Right lung (tissue), 10 donors: Measurements from ENCODE around the gene IFIH1. TPM values are rescaled to one million over a fixed set of nuclear protein-coding genes. Genes with fewer than 3 reads are reported as not detected.

ENCODE experiments used
- DNase-seq, 2 donors: peaks; one replicate each; pipeline ENCODE4 v3.0.0-alpha.2; 2013
- long read RNA-seq, 8 donors: transcript quantifications; one replicate each; lab custom pipeline, GENCODE V29; 2026
- polyA plus RNA-seq, 5 donors: library from polyadenylated mRNA; unstranded; fragments of 120-200 nt; gene quantifications; one replicate each; pipeline versions ENCODE4 v1.2.1 to v1.2.3, GENCODE V29; 2013; ENCODE audit warnings: inconsistent platforms in 1 of 5, low replicate concordance in 1 of 5; ENCODE audit not compliant: insufficient read length in 5 of 5, insufficient read depth in 1 of 5

Gene IFIH1
- 10 to 100 TPM in 4 of 5 donors, 1 to 10 TPM in 1; 9.2 to 14.2 (median 13.2) TPM for polyA plus RNA-seq
- long read RNA-seq, donor 1, partial matches to known transcripts, result 5 of 6 reads
- long read RNA-seq, donor 1, other reads (novel, unspliced or antisense), result 0 of 6 reads
- long read RNA-seq, donor 2, partial matches to known transcripts, result 0 of 2 reads
- long read RNA-seq, donor 2, other reads (novel, unspliced or antisense), result 0 of 2 reads
- long read RNA-seq, donor 3, partial matches to known transcripts, result 54 of 56 reads
- long read RNA-seq, donor 3, other reads (novel, unspliced or antisense), result 0 of 56 reads
- long read RNA-seq, donor 4, partial matches to known transcripts, result 0 of 1 reads
- long read RNA-seq, donor 4, other reads (novel, unspliced or antisense), result 0 of 1 reads
- long read RNA-seq, donor 5, partial matches to known transcripts, result 0 of 2 reads
- long read RNA-seq, donor 5, other reads (novel, unspliced or antisense), result 0 of 2 reads
- long read RNA-seq, donor 6, partial matches to known transcripts, result 0 of 2 reads
- long read RNA-seq, donor 6, other reads (novel, unspliced or antisense), result 0 of 2 reads
- long read RNA-seq, donor 7, partial matches to known transcripts, result 0 of 3 reads
- long read RNA-seq, donor 7, other reads (novel, unspliced or antisense), result 0 of 3 reads
- long read RNA-seq, donor 8, result 0 reads

GRCh38 chr2:162318328-162319180, at the start of gene IFIH1:
Gene IFIH1, minus strand, starts transcription at chr2:162318684. Its CDS starts 377 bp downstream, at chr2:162318307.
- peak; percentile 82 to 85 for DNase-seq

DNA sequence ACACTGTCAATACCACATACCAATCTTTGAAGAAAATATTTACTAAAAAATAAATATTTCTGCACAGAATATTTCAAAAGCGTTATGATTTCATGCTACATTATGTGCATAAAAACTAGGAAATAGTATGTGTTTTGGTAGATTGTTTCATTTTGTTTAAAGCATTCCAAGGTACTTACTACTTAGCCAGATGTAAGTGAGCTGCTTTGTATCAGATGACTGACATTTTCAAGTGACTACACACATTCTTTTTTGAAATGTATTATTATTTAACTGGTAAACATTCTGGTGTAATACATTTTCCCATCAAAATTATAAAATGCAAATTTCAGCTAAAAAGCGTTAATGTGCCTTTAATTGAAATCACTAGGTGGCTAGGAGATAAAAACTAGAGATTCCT, 46.9 kb upstream of the IFIH1 start:
- DNase-seq, result no peak

DNA sequence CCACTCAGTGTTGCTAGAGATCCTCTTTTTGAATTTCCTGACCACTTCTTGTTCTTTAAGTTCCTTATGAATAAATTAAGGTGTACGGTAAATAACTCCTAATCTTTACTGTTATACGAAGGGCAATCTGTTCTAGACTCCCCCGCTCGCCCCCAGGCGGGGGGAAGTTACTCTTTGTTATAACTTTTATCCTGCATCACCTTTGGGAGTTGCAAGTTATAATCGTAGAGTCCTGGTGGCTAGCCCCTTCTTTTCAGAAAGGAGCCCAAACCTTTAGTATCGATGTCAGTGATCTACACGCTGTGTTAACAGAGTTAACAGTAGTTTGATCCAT, 26.1 kb upstream of the IFIH1 start:
- DNase-seq, result no peak

DNA sequence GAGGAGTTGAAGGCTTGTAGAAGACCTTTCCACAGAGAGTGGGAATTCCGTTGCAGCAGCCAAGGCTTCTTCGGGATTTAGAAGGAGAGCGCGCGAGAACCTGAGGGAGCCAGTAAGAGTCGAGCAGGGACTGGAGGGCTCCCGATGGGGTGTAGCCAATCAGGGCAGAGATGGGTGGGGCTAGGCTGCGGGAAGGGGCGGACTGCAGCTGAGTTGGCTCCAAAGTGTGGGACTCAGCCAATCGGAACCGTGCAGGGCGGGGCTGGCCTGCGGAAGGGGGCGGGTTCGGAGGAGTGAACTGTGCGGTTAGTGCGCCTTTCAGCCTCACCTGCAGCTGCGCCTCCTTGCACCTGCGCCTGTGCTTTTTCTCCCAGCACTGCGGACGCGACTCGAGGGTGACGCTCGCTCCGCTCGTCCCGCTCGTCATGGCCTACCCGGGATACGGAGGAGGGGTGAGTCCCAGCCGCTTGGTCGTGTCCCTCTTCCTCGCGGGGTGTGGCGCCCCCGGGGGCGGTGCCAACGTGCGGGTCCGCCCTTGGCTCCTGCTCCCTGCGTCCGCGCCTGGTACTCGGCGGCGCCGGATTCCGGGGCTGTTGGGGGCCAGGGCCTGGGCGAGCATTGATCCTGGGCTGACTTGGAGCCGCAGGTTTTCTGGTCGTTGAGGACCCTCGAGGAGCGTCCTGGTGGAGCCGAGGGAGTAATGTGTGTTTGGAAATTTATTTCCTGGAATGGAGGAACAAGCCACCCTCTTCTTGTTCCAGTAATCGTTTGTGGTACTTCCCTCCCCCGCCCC, 25.5 kb upstream of the IFIH1 start, which contains the start of gene GCA:
Gene GCA (plus strand): TSS at position 309 of the 793 bp plus-strand sequence. CDS start 117 bp downstream, at position 426.
- peak; percentile 90 to 92 for DNase-seq

DNA sequence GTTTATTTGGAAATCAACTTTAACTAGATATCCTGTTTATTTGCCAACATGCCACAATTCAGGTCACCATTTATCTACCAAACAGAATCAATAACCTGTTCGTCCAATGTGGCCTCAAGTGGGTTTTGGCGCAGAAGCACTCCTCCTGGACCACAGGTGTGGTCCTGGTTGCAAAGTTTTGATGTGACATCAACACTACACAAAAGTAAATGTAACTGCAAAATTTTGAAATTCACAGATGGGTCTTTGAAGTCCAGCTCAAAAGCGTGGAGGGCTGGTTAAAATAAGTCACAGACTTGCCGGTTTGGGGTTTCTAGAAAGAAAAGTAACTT, 25.0 kb upstream of the IFIH1 start:
- DNase-seq, result no peak

GRCh38 chr2:162342841-162343240, 24.4 kb upstream of the IFIH1 start:
- DNase-seq, result no peak

DNA sequence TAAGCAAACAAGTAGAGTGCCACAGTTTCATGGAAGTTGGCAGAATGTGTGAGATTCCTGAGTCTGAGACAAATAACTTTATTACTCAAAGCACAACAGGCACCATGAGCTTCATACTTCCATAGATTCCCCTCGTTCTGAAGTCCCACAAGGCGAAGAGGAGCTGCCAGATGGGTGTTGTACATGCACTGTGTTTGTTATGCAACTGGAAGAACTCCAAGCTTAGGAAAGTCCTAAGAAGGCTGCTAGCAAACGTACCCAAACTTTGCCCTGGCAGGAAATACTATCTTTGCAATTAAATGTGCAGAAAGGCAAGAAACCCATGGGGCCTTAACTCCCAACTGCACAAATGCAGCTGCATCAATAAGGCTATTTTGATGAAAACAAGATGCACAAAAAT, 23.8 kb upstream of the IFIH1 start:
- no peak for DNase-seq

GRCh38 chr2:162340822-162341221, 22.3 kb upstream of the IFIH1 start:
- DNase-seq, result no peak

- no peak for DNase-seq
Measured at GRCh38 chr2:162337868-162338267, 19.4 kb upstream of the IFIH1 start.

DNA sequence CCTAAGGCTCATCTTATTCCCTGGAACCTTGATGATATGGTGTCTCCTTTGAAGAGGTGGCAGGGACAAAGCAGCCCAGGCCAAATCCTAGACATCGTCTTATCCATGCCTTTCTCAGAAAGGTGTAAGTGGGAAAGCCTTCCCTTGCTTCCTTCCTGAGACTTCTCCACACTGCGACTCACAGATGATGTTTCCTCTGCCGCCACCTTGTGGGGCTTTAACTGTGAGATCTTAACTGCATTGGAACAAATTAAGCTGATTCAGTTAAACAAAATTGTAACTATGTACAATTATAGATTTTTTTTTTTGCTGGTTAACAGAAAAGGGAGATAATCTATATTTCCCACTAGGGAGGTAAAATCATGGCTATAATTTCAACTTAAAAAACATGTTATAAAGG, 15.5 kb upstream of the IFIH1 start:
- DNase-seq, result no peak

DNA sequence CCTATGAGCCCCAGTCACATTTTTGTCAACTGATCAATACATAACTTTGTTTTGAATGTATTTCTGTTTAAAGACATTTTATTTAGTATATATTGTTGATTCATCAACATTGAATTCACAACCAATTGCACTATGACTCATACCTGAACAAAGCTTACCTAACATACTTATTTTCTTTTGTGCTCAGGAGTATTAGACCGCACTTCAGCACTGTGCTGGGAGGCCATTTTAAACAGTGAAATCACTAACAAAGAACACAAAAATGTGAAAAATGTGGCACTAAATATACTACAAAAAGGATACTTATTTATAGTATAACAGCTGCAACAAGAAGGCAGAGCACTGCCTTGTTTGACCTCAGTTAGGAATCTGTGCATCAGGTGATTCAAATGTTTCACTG, 12.4 kb upstream of the IFIH1 start:
- no peak for DNase-seq

DNA sequence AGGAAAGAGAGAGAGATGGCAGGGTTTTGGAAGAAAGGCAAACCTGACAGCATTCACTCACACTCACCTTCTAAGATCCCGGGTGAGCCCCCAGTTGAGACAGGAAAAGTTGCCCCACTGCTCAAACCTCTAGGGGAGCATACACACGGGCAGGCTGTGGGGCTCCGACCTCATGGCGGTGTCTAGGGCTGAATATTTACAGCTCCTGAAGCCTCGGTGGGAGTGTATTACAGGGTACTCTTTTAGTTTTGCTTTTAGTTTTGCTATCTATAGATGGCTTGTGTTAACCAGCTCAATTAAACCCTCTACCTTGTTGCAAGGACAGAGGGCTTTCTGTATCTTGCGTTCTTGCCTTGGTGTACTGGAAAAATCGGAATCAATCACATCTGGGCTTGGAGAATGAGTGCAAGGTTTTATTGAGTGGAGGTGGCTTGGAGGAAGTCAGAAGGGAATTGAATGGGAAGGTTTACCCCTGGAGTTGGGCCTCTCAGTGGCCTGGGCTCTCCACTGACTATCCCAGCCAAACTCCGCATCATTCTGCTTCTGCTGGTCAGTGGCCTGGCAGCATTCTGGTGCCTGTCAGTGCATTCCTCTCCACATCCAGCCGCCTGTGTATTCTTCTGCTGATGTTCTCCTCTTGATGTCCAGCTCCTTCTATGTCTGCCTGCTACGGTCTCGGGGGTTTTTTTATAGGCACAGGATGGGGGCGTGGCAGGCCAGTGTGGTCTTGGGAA, 10.1 kb upstream of the IFIH1 start:
- no peak for DNase-seq

DNA sequence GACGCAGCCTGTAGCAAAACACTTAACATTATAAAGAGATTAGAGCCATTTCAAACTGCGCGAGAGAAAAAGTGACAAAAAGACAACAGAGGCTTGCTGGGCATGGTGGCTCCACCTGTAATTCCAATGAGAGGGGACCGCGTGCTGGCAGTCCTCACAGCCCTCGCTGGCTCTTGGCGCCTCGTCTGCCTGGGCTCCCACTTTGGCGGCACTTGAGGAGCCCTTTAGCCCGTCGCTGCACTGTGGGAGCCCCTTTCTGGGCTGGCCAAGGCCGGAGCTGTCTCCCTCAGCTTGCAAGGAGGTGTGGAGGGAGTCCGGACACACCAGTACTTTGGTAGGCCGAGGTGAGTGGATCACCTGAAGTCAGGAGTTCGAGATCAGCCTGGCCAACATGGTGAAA, 9.3 kb upstream of the IFIH1 start:
- no peak for DNase-seq

GRCh38 chr2:162327134-162327769, 8.8 kb upstream of the IFIH1 start:
- DNase-seq, result no peak

- no peak for DNase-seq
Measured at GRCh38 chr2:162324953-162325352, 6.5 kb upstream of the IFIH1 start.

- no peak for DNase-seq
Measured at GRCh38 chr2:162320864-162321517, 2.5 kb upstream of the IFIH1 start.

- DNase-seq, result peak in 1 of 2 donors; percentile 31
Measured at GRCh38 chr2:162317861-162318327, 590 bp downstream of the IFIH1 start.

GRCh38 chr2:162317058-162317742, 1.3 kb downstream of the IFIH1 start:
- DNase-seq, result no peak

GRCh38 chr2:162316590-162316989, 1.9 kb downstream of the IFIH1 start:
- DNase-seq, result no peak
